GM10266 (cell line): Measurements from ENCODE around the gene ZNF576.

Experiments used
- DNase-seq: peaks from one replicate; pipeline ENCODE4 v3.0.0; 2012; ENCODE audit errors: extremely low spot score
- TF ChIP-seq, protein P1 (sequence below): IDR thresholded peaks from 2 replicates; pipeline ENCODE4 v1.5.1; 2012; ENCODE audit warnings: mild to moderate bottlenecking, low read depth; ENCODE audit not compliant: control insufficient read depth, insufficient read depth; ENCODE audit errors: missing control alignments

ZNF576 gene

DNA sequence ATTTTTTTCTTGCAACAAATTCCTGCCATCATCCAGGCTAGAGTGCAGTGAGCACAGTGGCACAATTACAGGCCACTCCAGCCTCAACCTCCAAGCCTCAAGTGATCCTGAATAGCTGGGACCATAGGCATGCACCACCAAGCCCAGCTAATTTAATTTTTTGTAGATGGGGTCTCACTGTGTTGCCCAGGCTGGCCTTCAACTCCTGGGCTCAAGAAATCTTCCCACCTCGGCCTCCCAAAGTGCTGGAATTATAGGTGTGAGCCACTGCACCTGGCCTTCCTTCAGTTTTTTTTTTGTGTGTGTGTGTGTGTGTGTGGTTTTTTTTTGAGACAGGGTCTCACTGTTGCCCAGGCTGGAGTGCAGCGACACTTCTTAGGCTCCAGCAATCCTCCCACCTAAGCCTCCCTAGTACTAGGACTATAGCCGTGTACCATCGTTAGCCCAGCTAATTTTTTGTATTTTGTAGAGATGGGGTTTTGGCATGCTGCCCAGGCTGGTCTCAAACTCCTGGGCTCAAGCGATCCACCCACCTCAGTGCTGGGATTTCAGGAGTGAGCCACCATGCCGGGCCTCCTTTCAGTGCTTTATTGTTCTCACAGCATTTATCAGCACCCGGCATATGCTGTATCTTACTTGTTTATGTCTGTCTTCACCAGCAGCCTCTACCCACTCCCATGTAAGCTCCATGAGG, 9.6 kb downstream of the ZNF576 start:
- DNase-seq: no peak
- TF ChIP-seq, protein P1, sequence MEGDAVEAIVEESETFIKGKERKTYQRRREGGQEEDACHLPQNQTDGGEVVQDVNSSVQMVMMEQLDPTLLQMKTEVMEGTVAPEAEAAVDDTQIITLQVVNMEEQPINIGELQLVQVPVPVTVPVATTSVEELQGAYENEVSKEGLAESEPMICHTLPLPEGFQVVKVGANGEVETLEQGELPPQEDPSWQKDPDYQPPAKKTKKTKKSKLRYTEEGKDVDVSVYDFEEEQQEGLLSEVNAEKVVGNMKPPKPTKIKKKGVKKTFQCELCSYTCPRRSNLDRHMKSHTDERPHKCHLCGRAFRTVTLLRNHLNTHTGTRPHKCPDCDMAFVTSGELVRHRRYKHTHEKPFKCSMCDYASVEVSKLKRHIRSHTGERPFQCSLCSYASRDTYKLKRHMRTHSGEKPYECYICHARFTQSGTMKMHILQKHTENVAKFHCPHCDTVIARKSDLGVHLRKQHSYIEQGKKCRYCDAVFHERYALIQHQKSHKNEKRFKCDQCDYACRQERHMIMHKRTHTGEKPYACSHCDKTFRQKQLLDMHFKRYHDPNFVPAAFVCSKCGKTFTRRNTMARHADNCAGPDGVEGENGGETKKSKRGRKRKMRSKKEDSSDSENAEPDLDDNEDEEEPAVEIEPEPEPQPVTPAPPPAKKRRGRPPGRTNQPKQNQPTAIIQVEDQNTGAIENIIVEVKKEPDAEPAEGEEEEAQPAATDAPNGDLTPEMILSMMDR: no peak

DNA sequence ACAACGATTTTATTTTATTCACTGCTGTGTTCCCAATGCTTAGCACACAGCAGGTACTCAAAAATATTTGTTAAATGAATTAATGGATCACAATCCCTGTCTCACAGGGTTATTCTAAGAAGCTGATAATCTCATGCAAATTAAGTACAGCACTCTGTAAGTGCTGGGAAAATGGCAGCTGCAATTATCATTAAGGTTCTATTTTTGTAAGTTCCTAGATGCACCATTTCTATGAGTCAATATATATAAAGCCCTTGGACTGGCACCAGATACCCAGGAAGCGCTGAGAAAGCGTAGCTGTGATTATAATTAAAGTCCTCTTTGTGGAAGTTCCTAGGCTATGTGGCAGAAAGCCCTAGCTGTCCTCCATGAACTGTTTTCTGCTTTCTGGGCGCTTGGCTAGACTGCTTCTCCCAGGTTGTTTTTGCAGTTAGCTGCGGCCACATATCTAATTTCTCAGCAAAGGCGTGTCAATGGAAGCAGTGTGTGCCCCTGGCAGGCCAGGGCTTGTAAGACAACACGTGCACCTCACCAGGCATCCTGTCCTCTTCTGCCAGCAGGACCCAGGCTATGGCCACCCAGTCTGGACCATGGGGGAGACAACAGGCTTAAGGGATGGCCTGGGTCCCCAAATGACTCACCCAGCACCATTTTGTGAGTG, 10.3 kb downstream of the ZNF576 start:
- TF ChIP-seq, protein P1: no peak
- no peak for DNase-seq

DNA sequence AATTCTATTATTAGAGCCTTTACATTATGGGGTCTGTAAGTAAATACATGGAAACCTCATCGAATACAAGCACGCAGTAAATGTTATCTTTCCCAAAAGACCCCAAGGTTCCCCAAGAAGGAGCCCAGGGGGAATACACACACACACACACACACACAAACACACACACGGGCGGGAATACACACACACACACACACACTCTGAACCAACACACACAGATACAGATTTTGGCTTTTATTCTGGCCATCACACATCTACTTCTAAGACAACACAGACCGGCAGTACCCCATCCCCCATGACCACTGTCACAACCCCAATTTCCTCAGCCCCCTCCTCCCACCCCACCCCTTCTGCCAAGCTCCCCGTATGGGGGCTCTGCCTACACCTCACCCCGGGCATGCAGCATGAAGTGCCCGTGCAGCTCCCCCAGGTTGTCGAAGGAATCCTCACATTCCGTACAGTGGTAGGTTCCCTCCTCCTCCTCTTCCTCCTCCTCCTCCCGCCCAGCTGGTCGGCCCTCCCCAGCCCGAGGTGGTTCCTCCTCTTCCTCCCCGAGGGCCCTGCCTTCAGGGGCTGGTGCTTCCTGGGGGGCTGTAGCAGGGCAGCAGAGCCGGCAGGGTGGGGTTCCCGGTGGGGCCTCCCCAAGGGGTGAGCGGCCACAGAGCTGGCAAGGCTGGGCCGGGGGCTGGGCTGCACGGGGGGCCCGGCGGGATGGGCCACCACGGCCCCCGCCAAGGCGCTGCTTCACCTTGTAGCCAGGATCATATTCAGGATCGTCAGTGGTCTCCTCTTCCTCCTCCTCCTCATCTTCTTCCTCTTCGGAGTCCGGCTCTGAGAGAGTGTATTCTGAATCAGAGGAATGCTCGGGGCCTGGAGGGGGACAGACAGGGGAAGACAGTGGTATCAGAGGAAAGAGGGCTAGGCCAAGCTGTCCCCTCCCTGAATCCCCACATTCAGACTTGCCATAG, 11.1 kb downstream of the ZNF576 start:
- TF ChIP-seq, protein P1: no peak
- DNase-seq: no peak

DNA sequence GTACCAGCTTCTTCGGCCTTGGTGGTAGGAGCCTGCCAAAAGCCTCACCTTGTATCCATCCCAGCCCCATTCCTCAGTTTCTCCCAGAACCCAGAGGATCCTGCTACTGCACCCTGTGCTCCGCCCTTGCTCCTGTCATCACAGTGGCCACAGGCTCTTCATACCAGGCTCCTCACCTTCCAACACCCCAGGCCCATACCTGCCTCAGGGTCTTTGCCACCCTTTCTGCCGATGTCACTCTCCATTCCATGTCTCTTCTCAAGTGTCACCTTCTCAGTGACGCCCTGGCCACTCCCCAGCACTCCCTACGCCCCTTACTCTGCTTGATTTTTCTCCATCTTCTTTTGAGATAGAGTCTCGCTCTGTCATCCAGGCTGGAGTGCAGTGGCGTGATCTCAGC, 13.5 kb downstream of the ZNF576 start:
- no peak for DNase-seq
- TF ChIP-seq, protein P1: no peak

DNA sequence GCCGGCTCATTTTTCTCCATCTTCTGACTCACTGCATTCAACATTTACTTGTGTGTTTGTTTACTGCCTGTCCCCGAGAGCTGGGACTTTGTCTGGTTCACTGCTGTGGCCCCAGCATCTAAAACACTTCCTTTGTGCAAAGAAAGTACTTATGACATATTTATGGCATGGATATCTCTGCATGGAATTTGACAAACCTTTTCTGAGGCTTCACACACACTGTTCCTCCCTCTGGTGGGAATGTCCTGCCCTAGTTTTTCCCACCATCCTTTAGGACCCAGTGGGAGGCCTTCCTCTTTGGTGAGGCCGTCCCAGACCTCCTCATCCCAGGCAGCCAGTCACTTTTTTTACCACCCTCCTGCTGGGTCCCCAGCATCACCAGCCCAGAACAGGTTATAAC, 14.1 kb downstream of the ZNF576 start:
- no peak for DNase-seq
- TF ChIP-seq, protein P1: no peak

DNA sequence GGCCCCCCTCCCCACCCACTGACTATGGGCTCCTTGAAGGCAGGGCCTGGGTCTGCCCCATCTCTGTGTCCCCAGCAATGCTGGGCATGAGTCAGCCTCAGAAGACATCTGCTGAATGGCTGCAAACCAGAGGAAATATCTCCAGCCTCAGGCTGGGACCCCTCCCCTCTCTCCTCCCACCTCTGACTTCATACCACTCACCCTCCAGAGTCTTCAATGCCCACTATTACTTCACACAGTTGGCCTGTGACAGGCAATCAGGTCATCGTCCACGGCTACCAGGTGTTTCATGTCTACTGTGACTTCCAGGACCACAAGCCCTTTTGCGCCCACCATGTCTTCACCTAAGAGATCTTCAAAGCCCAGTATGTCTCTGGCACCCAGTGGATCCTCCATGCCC, 15.4 kb downstream of the ZNF576 start, which contains the start of gene SRRM5:
TSS of gene SRRM5 (plus strand) at position 301 of the 400 bp plus-strand sequence. CDS start at position 335, 34 bp downstream.
- TF ChIP-seq, protein P1: no peak
- no peak for DNase-seq
